ENCODE data around the gene GYPA. TPM values are rescaled to one million over a fixed set of nuclear protein-coding genes. Genes with fewer than 3 reads are reported as not detected.

The GYPA gene
- total and polyA plus RNA-seq, 12 donors: 1.3 to 6.2 TPM; not detected in 10

- Histone ChIP-seq H3K4me1 (replicated peaks in 1 of 2) (no peaks in the 10 kb centered on the region), H3K27me3 (no peaks in the 10 kb centered on the region), H3K36me3 (replicated peaks in 1 of 2) (no peaks in the 10 kb centered on the region), H3K9me3 (replicated peaks in 1 of 3) (no peaks in the 10 kb centered on the region), H3K27ac (no peak overlapping the region), H3K4me3 (no peak overlapping the region)
- intact Hi-C loops (cut with DNase I): no loop called here
- 63 to 75% (median 65%) methylated on average over 2 of the region's 2 CpGs for WGBS, 4 donors
- no peak for TF ChIP-seq POLR2A (IDR thresholded peaks at IDR 0.05)
- TF ChIP-seq CTCF (IDR thresholded peaks at IDR 0.05): no peak
- no peak for DNase-seq
Measured at GRCh38 chr4:144183165-144183564, 42.6 kb upstream of the GYPA start.

GRCh38 chr4:144181391-144181790 is 40.9 kb upstream of the GYPA start:
- H3K4me3 ChIP-seq: no peak overlapping the region
- H3K4me1 ChIP-seq (replicated peaks in 1 of 2): no peaks in the 10 kb centered on the region
- H3K9me3 ChIP-seq (replicated peaks in 1 of 3): no peaks in the 10 kb centered on the region
- no peak for DNase-seq
- intact Hi-C loops (cut with DNase I): no loop called here
- H3K27ac ChIP-seq: no peak overlapping the region
- no peaks in the 10 kb centered on the region for H3K27me3 ChIP-seq
- TF ChIP-seq POLR2A (IDR thresholded peaks at IDR 0.05) (no peak), CTCF (IDR thresholded peaks at IDR 0.05) (no peak)
- no peaks in the 10 kb centered on the region for H3K36me3 ChIP-seq (replicated peaks in 1 of 2)
- 80 to 90% (median 84%) methylated on average over 8 of the region's 8 CpGs for WGBS, 4 donors

DNA sequence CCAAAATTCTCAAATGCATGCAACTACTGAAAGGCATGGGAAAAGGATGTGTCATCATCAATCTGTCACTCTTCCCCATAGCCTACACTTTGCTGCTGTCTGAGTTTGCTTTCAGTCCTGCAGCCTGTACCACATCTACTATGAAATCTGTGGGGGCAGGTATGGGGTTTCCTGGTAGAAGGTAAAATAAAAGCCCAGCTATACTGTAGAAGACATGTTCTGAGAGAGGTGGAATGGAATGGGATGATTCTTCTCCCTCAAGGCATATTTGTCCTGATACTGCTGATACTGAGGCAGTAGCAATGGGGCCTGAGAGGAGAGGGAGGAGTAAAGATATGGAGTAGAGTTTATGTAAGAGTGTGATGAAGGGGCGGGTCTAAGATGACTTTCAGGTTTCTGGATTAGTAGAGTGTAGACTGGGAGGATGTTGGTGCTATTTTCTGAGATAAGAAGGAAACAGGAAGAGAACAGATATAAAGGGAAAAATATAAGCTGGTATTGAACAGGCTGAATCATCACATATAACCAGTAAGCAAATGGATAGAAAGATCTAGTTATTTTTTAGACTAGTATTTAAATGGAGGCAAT is 38.7 kb upstream of the GYPA start:
- no peak for DNase-seq
- H3K27me3 ChIP-seq: no peaks in the 10 kb centered on the region
- H3K4me1 ChIP-seq (replicated peaks in 1 of 2): no peaks in the 10 kb centered on the region
- 71 to 80% (median 77%) methylated on average over 1 of the region's 1 CpG for WGBS, 4 donors
- intact Hi-C loops (cut with DNase I): loop anchor here in 1 of 2 donors (10.0 kb wide), 2 partner anchors 606 to 916 kb away; partner anchors contain the start of genes ABCE1 and ANAPC10
- no peaks in the 10 kb centered on the region for H3K36me3 ChIP-seq (replicated peaks in 1 of 2)
- H3K9me3 ChIP-seq (replicated peaks in 1 of 3): no peaks in the 10 kb centered on the region
- H3K27ac ChIP-seq: no peak overlapping the region
- no peak overlapping the region for H3K4me3 ChIP-seq
- TF ChIP-seq CTCF (IDR thresholded peaks at IDR 0.05) (no peak), POLR2A (IDR thresholded peaks at IDR 0.05) (no peak)

GRCh38 chr4:144178414-144178813 is 37.9 kb upstream of the GYPA start:
- Histone ChIP-seq H3K36me3 (replicated peaks in 1 of 2) (no peaks in the 10 kb centered on the region), H3K27ac (no peak overlapping the region), H3K27me3 (no peaks in the 10 kb centered on the region), H3K4me3 (no peak overlapping the region), H3K4me1 (replicated peaks in 1 of 2) (no peaks in the 10 kb centered on the region), H3K9me3 (replicated peaks in 1 of 3) (no peaks in the 10 kb centered on the region)
- DNase-seq: no peak
- TF ChIP-seq POLR2A (IDR thresholded peaks at IDR 0.05): no peak
- TF ChIP-seq CTCF (IDR thresholded peaks at IDR 0.05): no peak
- 34 to 49% (median 46%) methylated on average over 2 of the region's 2 CpGs for WGBS, 4 donors
- intact Hi-C loops (cut with DNase I): loop anchor here in 1 of 2 donors (10.0 kb wide), 2 partner anchors 606 to 916 kb away; partner anchors contain the start of genes ABCE1 and ANAPC10

Measured in adrenal gland (tissue), 12 donors.